Neutrophil (primary cell): ENCODE data around the gene PGAM1.

Experiments used
- H3K27ac ChIP-seq: fragments of 200-600 bp; sonication (generic); 2 replicates; pipeline ENCODE4 v1.5.1; 2016; ENCODE audit warnings: mild to moderate bottlenecking, moderate library complexity
- H3K27me3 ChIP-seq: fragments of 200-600 bp; sonication (generic); 2 replicates; pipeline ENCODE4 v1.6.0; 2016; ENCODE audit warnings: mild to moderate bottlenecking
- H3K36me3 ChIP-seq: fragments of 200-600 bp; sonication (generic); 2 replicates; pipeline ENCODE4 v1.5.1; 2017
- H3K4me1 ChIP-seq, 2 experiments: fragments of 200-600 bp in 1 of 2; sonication (generic) in 1 of 2; 1 replicate in 1 of 2; 2 replicates in 1 of 2; pipeline versions ENCODE4 v1.5.1 to v1.6.1; 2013 to 2016; ENCODE audit warnings: low read depth in 1 of 2, low read length in 1 of 2, mild to moderate bottlenecking in 1 of 2, moderate library complexity in 1 of 2; ENCODE audit not compliant: control insufficient read depth in 1 of 2, insufficient read depth in 1 of 2
- H3K4me3 ChIP-seq, 2 experiments: fragments of 200-600 bp in 1 of 2; sonication (generic) in 1 of 2; 1 replicate in 1 of 2; 2 replicates in 1 of 2; pipeline ENCODE4 v1.5.1; 2013 to 2016; ENCODE audit warnings: low read depth in 1 of 2, low read length in 1 of 2, mild to moderate bottlenecking in 1 of 2, moderate library complexity in 1 of 2
- H3K9me3 ChIP-seq: fragments of 200-600 bp; sonication (generic); 2 replicates; pipeline ENCODE4 v1.5.1; 2016
- CTCF ChIP-seq: fragments of 200-600 bp; sonication (generic); IDR thresholded peaks from 2 replicates; pipeline ENCODE4 v1.5.1; 2016; ENCODE audit warnings: antibody characterized with exemption

Gene PGAM1

DNA sequence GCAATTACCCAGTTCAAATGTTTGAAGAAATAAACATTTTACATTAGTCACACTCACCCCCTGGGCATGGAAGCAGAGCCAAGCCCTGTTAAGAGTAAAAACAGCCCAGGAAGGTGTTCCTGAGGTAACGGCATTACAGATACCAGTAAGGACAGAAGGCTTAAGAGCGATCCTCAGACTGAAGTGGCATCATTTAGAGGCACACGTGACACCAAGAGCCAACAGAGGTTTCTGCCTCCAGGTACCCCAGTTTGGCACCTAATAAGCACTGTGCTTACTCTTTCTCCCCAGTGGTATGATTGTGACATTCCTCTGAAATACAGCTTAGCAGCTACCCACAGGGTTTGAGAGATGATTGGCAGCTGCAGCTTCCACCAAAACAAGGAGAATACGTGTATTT, 55.1 kb downstream of the PGAM1 start:
- Histone ChIP-seq H3K36me3 (peaks cover 42% of the 10 kb centered on the region), H3K4me1 (peaks cover 7 to 8% of the 10 kb centered on the region in 2 experiments), H3K4me3 (no peak overlapping the region), H3K27ac (no peak overlapping the region), H3K9me3 (no peaks in the 10 kb centered on the region), H3K27me3 (no peaks in the 10 kb centered on the region)
- TF ChIP-seq CTCF: no peak

DNA sequence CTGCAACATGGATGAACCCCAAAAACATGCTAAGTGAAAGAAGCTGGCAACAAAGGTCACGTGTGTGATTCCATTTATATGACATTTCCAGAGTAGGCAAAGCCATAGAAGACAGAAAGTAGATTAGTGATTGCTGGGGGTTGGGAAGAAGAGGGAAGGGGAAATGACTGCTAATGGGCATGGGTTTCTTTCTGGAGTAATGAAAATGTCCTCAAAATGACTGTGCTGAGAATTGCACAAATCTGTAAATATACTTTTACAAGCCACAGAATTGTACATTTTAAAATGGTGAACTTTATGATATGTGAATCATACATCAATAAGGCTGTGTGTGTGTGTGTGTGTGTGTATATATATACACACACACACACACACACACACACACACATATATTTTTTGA, 56.4 kb downstream of the PGAM1 start:
- peaks cover 32% of the 10 kb centered on the region for H3K36me3 ChIP-seq
- no peaks in the 10 kb centered on the region for H3K9me3 ChIP-seq
- H3K27me3 ChIP-seq: no peaks in the 10 kb centered on the region
- H3K27ac ChIP-seq: no peak overlapping the region
- no peak overlapping the region for H3K4me3 ChIP-seq
- no peak for TF ChIP-seq CTCF
- no peaks in the 10 kb centered on the region for H3K4me1 ChIP-seq
